Measurements from ENCODE around the gene IGFL2. TPM values are rescaled to one million over a fixed set of nuclear protein-coding genes. Genes with fewer than 3 reads are reported as not detected.

The IGFL2 gene
- total and polyA plus RNA-seq, 8 donors: 0.45 TPM; not detected in 7

- no peak overlapping the region for H3K27ac ChIP-seq
- no peaks in the 10 kb centered on the region for H3K36me3 ChIP-seq
- no peak overlapping the region for H3K4me3 ChIP-seq
- WGBS, 5 donors: 51 to 72% (median 63%) methylated on average over 6 of the region's 6 CpGs
- H3K4me1 ChIP-seq: no peaks in the 10 kb centered on the region
- no peak for TF ChIP-seq POLR2A (IDR thresholded peaks at IDR 0.05)
- TF ChIP-seq POLR2AphosphoS5 (IDR thresholded peaks at IDR 0.05): no peak
- no peak for TF ChIP-seq CTCF (IDR thresholded peaks at IDR 0.05)
- TF ChIP-seq EP300 (IDR thresholded peaks at IDR 0.05): no peak
- intact Hi-C loops (cut with DNase I; ENCODE audit: low total_unique reads): no loop called here
- H3K9me3 ChIP-seq: peaks cover under 1 to 4% (median 3%) of the 10 kb centered on the region in 4 donors
- DNase-seq: no peak
- H3K27me3 ChIP-seq: peaks cover 0 to 47% (median 3%) of the 10 kb centered on the region in 3 donors
Measured at GRCh38 chr19:46109876-46110275, 38.2 kb upstream of the IGFL2 start.

DNA sequence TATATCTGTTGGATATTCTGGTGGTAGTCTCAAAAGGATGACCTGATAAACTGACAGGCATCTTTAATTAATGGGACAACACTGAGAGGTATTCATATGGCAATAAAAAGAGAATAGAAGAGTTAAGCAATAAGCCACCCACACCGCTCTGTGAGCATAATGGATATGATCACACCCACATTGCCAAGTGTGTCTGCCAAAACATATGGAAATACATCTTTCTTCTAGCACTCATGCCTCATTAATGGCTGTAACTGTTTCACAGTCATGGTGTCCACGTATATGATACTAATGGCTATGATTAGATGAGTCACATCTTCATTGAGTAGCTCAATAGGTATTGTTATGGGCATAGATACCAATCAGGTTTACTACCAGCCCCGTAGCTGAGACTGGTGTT lies 36.7 kb upstream of the IGFL2 start:
- 59 to 74% (median 64%) methylated on average over 3 of the region's 3 CpGs for WGBS, 5 donors
- Histone ChIP-seq H3K4me3 (no peak overlapping the region), H3K27me3 (peaks cover 0 to 55% (median 9%) of the 10 kb centered on the region in 3 donors), H3K27ac (no peak overlapping the region), H3K4me1 (no peaks in the 10 kb centered on the region), H3K9me3 (no peaks in the 10 kb centered on the region), H3K36me3 (no peaks in the 10 kb centered on the region)
- intact Hi-C loops (cut with DNase I; ENCODE audit: low total_unique reads): no loop called here
- no peak for DNase-seq
- TF ChIP-seq CTCF (IDR thresholded peaks at IDR 0.05): no peak
- no peak for TF ChIP-seq EP300 (IDR thresholded peaks at IDR 0.05)
- TF ChIP-seq POLR2A (IDR thresholded peaks at IDR 0.05): no peak
- TF ChIP-seq POLR2AphosphoS5 (IDR thresholded peaks at IDR 0.05): no peak

DNA sequence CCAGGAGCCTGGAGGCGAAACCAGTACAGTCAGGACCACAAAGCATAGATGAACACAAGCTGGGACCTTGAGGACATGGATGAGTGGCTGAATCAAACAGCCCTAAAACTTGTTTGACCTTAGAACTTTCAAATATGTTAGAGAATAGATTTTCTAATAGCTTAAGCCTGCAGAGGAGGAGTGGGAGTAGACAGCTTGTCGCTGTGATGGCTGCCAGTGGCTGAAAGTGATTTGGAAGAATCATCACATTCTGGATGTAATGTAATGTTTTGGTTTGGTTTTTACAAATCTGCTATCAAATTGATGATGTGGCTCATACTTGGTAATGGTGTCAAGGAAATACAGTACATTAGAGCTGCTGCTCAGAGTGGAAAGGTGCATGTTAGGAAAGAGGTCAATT lies 35.5 kb upstream of the IGFL2 start:
- Histone ChIP-seq H3K4me3 (no peak overlapping the region), H3K27me3 (peaks cover 0 to 53% (median 9%) of the 10 kb centered on the region in 3 donors), H3K36me3 (no peaks in the 10 kb centered on the region), H3K4me1 (no peaks in the 10 kb centered on the region), H3K27ac (no peak overlapping the region), H3K9me3 (no peaks in the 10 kb centered on the region)
- TF ChIP-seq EP300 (IDR thresholded peaks at IDR 0.05) (no peak), POLR2AphosphoS5 (IDR thresholded peaks at IDR 0.05) (no peak), POLR2A (IDR thresholded peaks at IDR 0.05) (no peak), CTCF (IDR thresholded peaks at IDR 0.05) (no peak)
- DNase-seq: no peak
- whole genome bisulfite sequencing, 5 donors: 66 to 81% (median 71%) methylated on average over 2 of the region's 2 CpGs
- intact Hi-C loops (cut with DNase I; ENCODE audit: low total_unique reads): no loop called here

DNA sequence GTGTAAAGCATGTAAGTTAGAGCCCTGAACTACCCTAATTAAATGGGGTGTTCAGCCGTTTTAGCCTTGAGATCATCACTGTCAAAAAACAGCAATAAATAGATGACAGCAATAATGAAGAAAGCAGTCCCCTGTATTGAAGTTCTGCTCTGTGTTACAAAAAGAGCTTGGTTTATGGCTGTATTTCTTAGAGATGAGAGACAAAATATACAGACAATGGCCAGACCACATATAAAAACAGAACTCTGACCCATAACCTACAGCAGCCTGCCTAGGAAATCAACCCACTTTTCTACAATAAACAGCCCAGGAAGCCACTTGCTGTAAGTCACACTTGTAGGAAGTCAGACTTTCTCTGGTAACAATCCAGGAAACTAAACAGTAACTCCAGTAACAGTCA lies 34.3 kb upstream of the IGFL2 start:
- H3K27ac ChIP-seq: no peak overlapping the region

More for the DNA sequence above, 34.3 kb upstream of the IGFL2 start:
- DNase-seq: no peak
- no peak for TF ChIP-seq POLR2AphosphoS5 (IDR thresholded peaks at IDR 0.05)
- no peak for TF ChIP-seq POLR2A (IDR thresholded peaks at IDR 0.05)
- no peak for TF ChIP-seq EP300 (IDR thresholded peaks at IDR 0.05)
- no peak for TF ChIP-seq CTCF (IDR thresholded peaks at IDR 0.05)
- Histone ChIP-seq H3K27me3 (peaks cover 0 to 59% (median 9%) of the 10 kb centered on the region in 3 donors), H3K4me3 (no peak overlapping the region), H3K36me3 (no peaks in the 10 kb centered on the region), H3K9me3 (no peaks in the 10 kb centered on the region), H3K4me1 (no peaks in the 10 kb centered on the region)
- intact Hi-C loops (cut with DNase I; ENCODE audit: low total_unique reads): no loop called here
- 29 to 73% (median 64%) methylated on average over 1 of the region's 1 CpG for WGBS, 5 donors
